ENCODE results near the gene PLA2G5.

- no peak for TF ChIP-seq CTCF (conservative IDR thresholded peaks at IDR 0.05; ENCODE audit: low read depth, low read length)
- no peak for TF ChIP-seq EZH2 (IDR thresholded peaks at IDR 0.05; ENCODE audit: low read length, unreplicated experiment)
- TF ChIP-seq EZH2phosphoT487 (IDR thresholded peaks at IDR 0.05; ENCODE audit: borderline replicate concordance, low read length) = no peak
Measured at GRCh38 chr1:20138346-20138745, 68.4 kb downstream of the PLA2G5 start.
